Measurements from ENCODE around the gene TUBG2. TPM values are rescaled to one million over a fixed set of nuclear protein-coding genes. Genes with fewer than 3 reads are reported as not detected.

The TUBG2 gene
- total and polyA plus RNA-seq, 10 of the 15 experiments (the other 5 are each of a cell fraction or from before 2014, with no cell fraction given) = 1.2 to 12.5 (median 8.9) TPM

- no peak for TF ChIP-seq CUX1 (IDR thresholded peaks at IDR 0.05; ENCODE audit: insufficient replicate concordance, low read depth, low read length)
- no peak for TF ChIP-seq POLR2AphosphoS2 (IDR thresholded peaks at IDR 0.05; ENCODE audit: low read depth, low read length)
- peak; percentile 60; the same call in 1 of the 2 replicates for TF ChIP-seq MAX (IDR thresholded peaks at IDR 0.05; ENCODE audit: low read depth, low read length)
- peak; percentile 97 for TF ChIP-seq ATF7 (IDR thresholded peaks at IDR 0.05; ENCODE audit: low read depth)
- TF ChIP-seq CEBPB (IDR thresholded peaks at IDR 0.05; ENCODE audit: borderline replicate concordance in 1 of 2, low read depth in 2 of 2, low read length in 2 of 2) = peak in 1 of 2 experiments; percentile 78; a peak in 1 of 4 replicates
- peak; percentile 59; the same call in 1 of the 2 replicates for TF ChIP-seq E2F4 (IDR thresholded peaks at IDR 0.05; ENCODE audit: low read depth, low read length)
- no peak for TF ChIP-seq NR2C1 (IDR thresholded peaks at IDR 0.05)
- peak; percentile 82 for TF ChIP-seq CHD2 (IDR thresholded peaks at IDR 0.05; ENCODE audit: borderline replicate concordance, low read depth, low read length)
- peak; percentile 85 for TF ChIP-seq CREM (IDR thresholded peaks at IDR 0.05; ENCODE audit: low read depth)
- 0 out of 2 replicates have a peak, but pooled peaks have one; percentile 23 for TF ChIP-seq RB1 (IDR thresholded peaks at IDR 0.05; ENCODE audit: borderline replicate concordance)
- peak; percentile 100 for TF ChIP-seq NBN (IDR thresholded peaks at IDR 0.05)
- peak in 1 of 2 experiments; percentile 16; a peak in 1 of 4 replicates for TF ChIP-seq IKZF2 (IDR thresholded peaks at IDR 0.05)
- peak; percentile 74 for TF ChIP-seq FOS (IDR thresholded peaks at IDR 0.05; ENCODE audit: borderline replicate concordance, extremely low read depth, insufficient read length)
- peak in 1 of 2 experiments; percentile 12; a peak in 1 of 4 replicates for TF ChIP-seq EP300 (IDR thresholded peaks at IDR 0.05; ENCODE audit: borderline replicate concordance in 1 of 2, control insufficient read depth in 1 of 2, low read depth in 2 of 2, low read length in 2 of 2)
- TF ChIP-seq ATF3 (IDR thresholded peaks at IDR 0.05; ENCODE audit: borderline replicate concordance, extremely low read depth, low read depth, low read length) = peak; percentile 76; the same call in 1 of the 2 replicates
- no peak for TF ChIP-seq BACH1 (IDR thresholded peaks at IDR 0.05; ENCODE audit: borderline replicate concordance)
- peak; percentile 94 for TF ChIP-seq RAD51 (IDR thresholded peaks at IDR 0.05)
- TF ChIP-seq USF2 (IDR thresholded peaks at IDR 0.05; ENCODE audit: borderline replicate concordance, low read depth, low read length) = peak; percentile 86
- peak; percentile 49; the same call in 1 of the 2 replicates for TF ChIP-seq BRCA1 (IDR thresholded peaks at IDR 0.05; ENCODE audit: low read depth, low read length)
These were observed 18.2 kb downstream of the TUBG2 start (continued) for GRCh38 chr17:42677012-42677857.
